K562 (cell line): ENCODE results near the gene NMUR2. TPM values are rescaled to one million over a fixed set of nuclear protein-coding genes. Genes with fewer than 3 reads are reported as not detected.

Source experiments
- ATAC-seq: fragments of 200-7000 bp; cut with Tn5 transposase; 3 replicates; pipeline ENCODE4 v1.9.1; 2020; ENCODE audit warnings: moderate library complexity
- BruUV-seq: library from RNA; stranded (reverse); fragments of 400-500 nt; replicated peaks from 2 replicates; lab custom pipeline; 2021; lab: Mats Ljungman, UMichigan
- CTCF ChIA-PET: fragments of 300-600 bp; formaldehyde crosslinking; extraction: SDS; loops from one replicate; lab custom pipeline; 2021; ENCODE audit warnings: low intra/inter-chr PET ratio; lab: Yijun Ruan, JAX
- POLR2A ChIA-PET: fragments of 300-600, 350-650 bp; sonication (Branson Sonifier 250); formaldehyde crosslinking; extraction: SDS; loops from one replicate; lab custom pipeline; 2021; ENCODE audit warnings: antibody characterized with exemption, inconsistent platforms; lab: Yijun Ruan, JAX
- DNase-seq, 4 experiments: peaks; one replicate each; pipeline versions ENCODE4 v3.0.0 to v3.0.0-alpha.2; 2011 to 2018; ENCODE audit warnings: low spot score in 3 of 4, mixed read lengths in 3 of 4; ENCODE audit errors: extremely low read depth in 1 of 4
- FAIRE-seq: peaks from 2 replicates; lab custom pipeline; 2011; peaks lifted over from hg19 to GRCh38; lab: Jason Lieb, UNC
- H2AFZ ChIP-seq: 2 replicates; pipeline ENCODE4 v1.6.0; 2011; ENCODE audit warnings: low read depth, low read length, control low read depth, inconsistent platforms
- H3K27ac ChIP-seq: fragments of 200-600 bp; 3 replicates; pipeline ENCODE4 v1.8.0; 2011; ENCODE audit warnings: low read depth, mild to moderate bottlenecking, control low read depth, inconsistent platforms, low read length, moderate library complexity, mixed read lengths; ENCODE audit errors: extremely low read depth
- H3K27me3 ChIP-seq, 2 experiments: fragments of 300-600 bp in 1 of 2; 2 replicates in 1 of 2; 3 replicates in 1 of 2; pipeline versions ENCODE4 v1.6.0 to v1.8.0; 2011; ENCODE audit warnings: inconsistent platforms in 2 of 2, low read length in 2 of 2, mild to moderate bottlenecking in 1 of 2, mixed read lengths in 1 of 2, moderate library complexity in 1 of 2; ENCODE audit not compliant: control insufficient read depth in 2 of 2, insufficient read depth in 2 of 2
- H3K36me3 ChIP-seq: fragments of 300-600 bp; 3 replicates; pipeline ENCODE4 v1.8.0; 2011; ENCODE audit warnings: mild to moderate bottlenecking, low read length, inconsistent platforms; ENCODE audit not compliant: control insufficient read depth, insufficient read depth
- H3K4me1 ChIP-seq, 2 experiments: fragments of 200-600 bp in 1 of 2; replicated peaks in 1 of 2; 2 replicates in 1 of 2; 3 replicates in 1 of 2; pipeline versions ENCODE4 v1.5.1 to v1.8.0; 2011; ENCODE audit warnings: inconsistent platforms in 2 of 2, low read length in 2 of 2, mild to moderate bottlenecking in 1 of 2, mixed read lengths in 1 of 2, moderate library complexity in 1 of 2; ENCODE audit not compliant: control insufficient read depth in 2 of 2, insufficient read depth in 2 of 2
- H3K4me2 ChIP-seq: 2 replicates; pipeline ENCODE4 v1.6.1; 2011; ENCODE audit warnings: low read length, control low read depth, inconsistent platforms, mixed read lengths; ENCODE audit not compliant: insufficient read depth
- H3K4me3 ChIP-seq: fragments of 200-600 bp; sonication (generic), shearing (Covaris generic); 2 replicates; pipeline ENCODE4 v1.5.1; 2016; ENCODE audit warnings: control low read depth, inconsistent platforms
- H3K79me2 ChIP-seq: fragments of 200-600 bp; 3 replicates; pipeline ENCODE4 v1.8.0; 2011; ENCODE audit warnings: low read length, inconsistent platforms; ENCODE audit not compliant: control insufficient read depth, insufficient read depth
- H3K9ac ChIP-seq, 2 experiments: 2 replicates each; pipeline versions ENCODE4 v1.6.0 to v1.6.1; 2011; ENCODE audit warnings: low read depth in 2 of 2, low read length in 2 of 2, control low read depth in 1 of 2, inconsistent platforms in 1 of 2, mild to moderate bottlenecking in 1 of 2, mixed read lengths in 1 of 2; ENCODE audit not compliant: insufficient read depth in 1 of 2
- H3K9me1 ChIP-seq: one replicate; pipeline ENCODE4 v1.6.0; 2011; ENCODE audit warnings: inconsistent platforms, mild to moderate bottlenecking, low read length, moderate library complexity; ENCODE audit not compliant: control insufficient read depth, insufficient read depth
- H3K9me3 ChIP-seq: replicated peaks from 2 replicates; pipeline ENCODE4 v1.5.1; 2011; ENCODE audit warnings: low read depth, low read length, inconsistent platforms; ENCODE audit not compliant: control insufficient read depth, insufficient read depth
- H4K20me1 ChIP-seq: replicated peaks from 2 replicates; pipeline ENCODE4 v1.6.1; 2011; ENCODE audit warnings: low read length, inconsistent platforms, mixed read lengths; ENCODE audit not compliant: control insufficient read depth, insufficient read depth
- C11orf30 ChIP-seq: fragments of 450-650 bp; IDR thresholded peaks from 2 replicates; pipeline ENCODE4 v1.6.1; 2016; ENCODE audit warnings: low read depth, mild to moderate bottlenecking
- E2F5 ChIP-seq: sonication (generic); formaldehyde crosslinking; IDR thresholded peaks from 2 replicates; pipeline ENCODE4 v1.8.0; 2022; ENCODE audit warnings: mild to moderate bottlenecking, missing genetic modification reagents
- EGR1 ChIP-seq: fragments of 450-650 bp; conservative IDR thresholded peaks from 2 replicates; pipeline ENCODE4 v1.6.1; 2017; ENCODE audit warnings: mild to moderate bottlenecking
- EP400 ChIP-seq: fragments of 450-650 bp; IDR thresholded peaks from 2 replicates; pipeline ENCODE4 v1.6.1; 2017; ENCODE audit warnings: antibody characterized with exemption, mild to moderate bottlenecking, moderate library complexity
- HIVEP1 ChIP-seq: fragments of 250-450 bp; sonication (Bioruptor Pico); IDR thresholded peaks from 2 replicates; pipeline ENCODE4 v1.4.0; 2020; ENCODE audit warnings: mild to moderate bottlenecking
- MAFF ChIP-seq: IDR thresholded peaks from 2 replicates; pipeline ENCODE4 v1.6.1; 2012; ENCODE audit warnings: low read length, improper control_type of control experiment
- MAFG ChIP-seq: fragments of 450-650 bp; conservative IDR thresholded peaks from 2 replicates; pipeline ENCODE4 v1.6.1; 2016; ENCODE audit warnings: missing genetic modification characterization, missing compliant biosample characterization
- MAFK ChIP-seq: IDR thresholded peaks from 2 replicates; pipeline ENCODE4 v1.6.1; 2011; ENCODE audit warnings: low read length, improper control_type of control experiment
- MEF2A ChIP-seq: IDR thresholded peaks from 2 replicates; pipeline ENCODE4 v1.6.1; 2011; ENCODE audit warnings: low read depth, mild to moderate bottlenecking, low read length, moderate library complexity; ENCODE audit not compliant: control insufficient read depth
- MNT ChIP-seq, 2 experiments: fragments of 450-650 bp; conservative IDR thresholded peaks; 2 replicates each; pipeline ENCODE4 v1.6.1; 2017; ENCODE audit warnings: mild to moderate bottlenecking in 2 of 2, moderate library complexity in 2 of 2
- PHF8 ChIP-seq: fragments of 200-600 bp; sonication (generic); IDR thresholded peaks from 2 replicates; pipeline ENCODE4 v1.6.1; 2012; ENCODE audit warnings: mixed run types, mild to moderate bottlenecking, inconsistent platforms, low read length, moderate library complexity, borderline replicate concordance
- RFX5 ChIP-seq: IDR thresholded peaks from 2 replicates; pipeline ENCODE4 v1.6.1; 2011; ENCODE audit warnings: low read depth, mild to moderate bottlenecking, improper control_type of control experiment, low read length
- STAT5A ChIP-seq: IDR thresholded peaks from 2 replicates; pipeline ENCODE4 v1.6.1; 2012; ENCODE audit warnings: low read length, inconsistent platforms, borderline replicate concordance
- THAP7 ChIP-seq: fragments of 250-450 bp; sonication (Bioruptor Pico); IDR thresholded peaks from 2 replicates; pipeline ENCODE4 v1.5.0; 2021
- THRA ChIP-seq: fragments of 450-650 bp; IDR thresholded peaks from 2 replicates; pipeline ENCODE4 v1.6.1; 2017; ENCODE audit warnings: mild to moderate bottlenecking, moderate library complexity
- ZNF316 ChIP-seq: fragments of 450-650 bp; IDR thresholded peaks from 2 replicates; pipeline ENCODE4 v1.6.1; 2016
- ZNF398 ChIP-seq: fragments of 250-450 bp; sonication (Bioruptor Pico); IDR thresholded peaks from 2 replicates; pipeline ENCODE4 v1.8.0; 2021; ENCODE audit warnings: moderate library complexity, mild to moderate bottlenecking, inconsistent platforms
- WGBS: fragments of 100-300 bp; shearing (Covaris generic); methylation state at CpG from one replicate; pipeline ENCODE4 v1.1.6; 2016; ENCODE audit warnings: low coverage, mixed read lengths; ENCODE audit not compliant: insufficient coverage; ENCODE audit errors: missing lambda C conversion rate; 5-methylcytosine and 5-hydroxymethylcytosine counted together
- in situ Hi-C: fragments of 300-500 bp; cut with MboI; formaldehyde crosslinking; loops from 4 replicates; pipeline ENCODE4 v1.15.0; 2018; ENCODE audit warnings: inconsistent platforms, mixed read lengths
- intact Hi-C: fragments of 100-400 bp; cut with micrococcal nuclease; formaldehyde crosslinking; loops from 2 replicates; pipeline ENCODE4 v1.14.2; 2022
- polyA plus RNA-seq, 8 experiments: library from polyadenylated mRNA; depleted of rRNA in 4 of 8; stranded (reverse) in 5 of 8; unstranded in 3 of 8; fragments of >200 nt; fragmentation: Nextera tagmentation in 2 of 8; fragmentation: Illumina TruSeq in 1 of 8; extraction: Ambion mirVana in 2 of 8; extraction: Trizol in 1 of 8; gene quantifications; 2 replicates each; pipeline versions ENCODE4 v1.2.1 to v1.2.3, GENCODE V29; 2011 to 2014; ENCODE audit warnings: inconsistent platforms in 1 of 8, missing spikeins in 1 of 8
- total RNA-seq, 7 experiments: library from RNA; depleted of rRNA in 6 of 7; stranded (reverse); fragments of >200 nt in 6 of 7; fragmentation: Illumina TruSeq in 2 of 7; extraction: Trizol in 2 of 7; gene quantifications; 2 replicates each; pipeline versions ENCODE4 v1.2.1 to v1.2.3, GENCODE V29; 2011 to 2021; ENCODE audit warnings: low replicate concordance in 1 of 7

Gene NMUR2
- total and polyA plus RNA-seq, 9 of the 15 experiments (the other 6 are each of a cell fraction or from before 2014, with no cell fraction given) = not detected

GRCh38 chr5:152425083-152425482, 20.0 kb upstream of the NMUR2 start:
- 0% methylated on average over 2 of the region's 2 CpGs for WGBS
- Histone ChIP-seq H2AFZ (no peak overlapping the region), H4K20me1 (no peaks in the 10 kb centered on the region), H3K4me3 (no peak overlapping the region), H3K4me1 (no peaks in the 10 kb centered on the region), H3K9me1 (no peaks in the 10 kb centered on the region), H3K36me3 (no peaks in the 10 kb centered on the region), H3K79me2 (no peaks in the 10 kb centered on the region), H3K4me2 (no peak overlapping the region), H3K9ac (no peak overlapping the region), H3K27ac (no peak overlapping the region), H3K27me3 (no peaks in the 10 kb centered on the region), H3K9me3 (no peaks in the 10 kb centered on the region; the same call in 1 of the 2 replicates)
- intact Hi-C loops (no loop called here), in situ Hi-C loops (no loop called here)
- no peak for DNase-seq
- no peak for FAIRE-seq
- no peak for ATAC-seq
- ChIA-PET POLR2A (no interaction called here), CTCF (no interaction called here)
- no TSS peak for BruUV-seq
- TF ChIP-seq RFX5 (no peak), THAP7 (no peak), ZNF316 (peak; percentile 68), ZNF398 (CRISPR knock-in tag) (no peak), MAFF (peak; percentile 55), PHF8 (no peak), MAFK (peak; percentile 72), C11orf30 (peak; percentile 16; the same call in 1 of the 2 replicates), EP400 (no peak), STAT5A (no peak), MAFG (tag) (peak; percentile 58), THRA (no peak), MNT (conservative IDR thresholded peaks at IDR 0.05) (no peak), EGR1 (no peak), MEF2A (no peak), E2F5 (no peak), HIVEP1 (CRISPR knock-in tag) (no peak)
